HG02642 (cell line): ENCODE measurements around the gene PRKCH.
A peak's percentile ranks its signal among the peaks of the same experiment; 100 is the strongest.

Experiments used
- ATAC-seq: cut with Tn5 transposase; IDR thresholded peaks from one replicate; pipeline ENCODE4 v1.9.1; 2021; ENCODE audit warnings: mild to moderate bottlenecking; ENCODE audit not compliant: unreplicated experiment, poor library complexity

PRKCH gene

GRCh38 chr14:61498811-61499210, 177.4 kb downstream of the PRKCH start:
- no peak for ATAC-seq

- ATAC-seq, result no peak
Measured at GRCh38 chr14:61499991-61500390, 178.6 kb downstream of the PRKCH start.

GRCh38 chr14:61501714-61502458, 180.5 kb downstream of the PRKCH start:
- no peak for ATAC-seq

GRCh38 chr14:61502459-61503093, 181.2 kb downstream of the PRKCH start:
- peak; percentile 28 for ATAC-seq

GRCh38 chr14:61503167-61503801, 181.9 kb downstream of the PRKCH start:
- peak; percentile 85 for ATAC-seq

- no peak for ATAC-seq
Measured at GRCh38 chr14:61504901-61505300, 183.5 kb downstream of the PRKCH start.

- no peak for ATAC-seq
Measured at GRCh38 chr14:61505815-61506809, 184.7 kb downstream of the PRKCH start.

GRCh38 chr14:61508526-61508925, 187.1 kb downstream of the PRKCH start:
- ATAC-seq, result no peak

GRCh38 chr14:61510736-61511557, 189.6 kb downstream of the PRKCH start:
- no peak for ATAC-seq

GRCh38 chr14:61511558-61511948, 190.2 kb downstream of the PRKCH start:
- no peak for ATAC-seq

GRCh38 chr14:61512026-61512834, 190.9 kb downstream of the PRKCH start:
- no peak for ATAC-seq

GRCh38 chr14:61513986-61514830, 192.8 kb downstream of the PRKCH start:
- ATAC-seq, result no peak

- ATAC-seq, result no peak
Measured at GRCh38 chr14:61514927-61515326, 193.5 kb downstream of the PRKCH start.

- ATAC-seq, result no peak
Measured at GRCh38 chr14:61515436-61516117, 194.2 kb downstream of the PRKCH start.

GRCh38 chr14:61516118-61516743, 194.9 kb downstream of the PRKCH start:
- ATAC-seq, result no peak

GRCh38 chr14:61516964-61517653, 195.7 kb downstream of the PRKCH start:
- ATAC-seq, result no peak
